GM12801 (cell line): Measurements from ENCODE around the gene ACER1.

Experiments
- TF ChIP-seq, protein P1 (sequence below): IDR thresholded peaks from one replicate; pipeline ENCODE4 v1.5.1; 2011; ENCODE audit warnings: control low read depth; ENCODE audit not compliant: insufficient read length; ENCODE audit errors: extremely low read depth

ACER1 gene

DNA sequence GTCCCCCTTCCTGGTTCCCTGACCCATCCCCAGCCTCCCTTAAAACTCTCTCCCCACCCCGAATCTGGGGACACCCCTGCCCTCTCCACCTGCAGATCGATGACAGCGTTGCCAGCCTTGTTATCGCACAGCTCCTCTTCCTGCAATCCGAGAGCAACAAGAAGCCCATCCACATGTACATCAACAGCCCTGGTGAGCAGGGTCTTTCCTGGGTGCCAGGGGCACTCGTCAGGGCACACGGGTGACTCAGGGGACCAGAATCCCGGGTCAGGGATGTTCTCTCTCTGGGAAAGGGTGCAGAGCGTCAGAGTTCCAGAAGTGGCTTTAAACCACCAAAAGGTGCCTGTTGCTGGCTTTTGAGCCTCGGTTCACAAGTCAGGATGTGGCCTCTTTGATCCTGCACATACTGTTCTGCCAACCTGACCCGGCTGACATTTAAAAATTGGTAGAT, 29.0 kb upstream of the ACER1 start:
- TF ChIP-seq, protein P1, sequence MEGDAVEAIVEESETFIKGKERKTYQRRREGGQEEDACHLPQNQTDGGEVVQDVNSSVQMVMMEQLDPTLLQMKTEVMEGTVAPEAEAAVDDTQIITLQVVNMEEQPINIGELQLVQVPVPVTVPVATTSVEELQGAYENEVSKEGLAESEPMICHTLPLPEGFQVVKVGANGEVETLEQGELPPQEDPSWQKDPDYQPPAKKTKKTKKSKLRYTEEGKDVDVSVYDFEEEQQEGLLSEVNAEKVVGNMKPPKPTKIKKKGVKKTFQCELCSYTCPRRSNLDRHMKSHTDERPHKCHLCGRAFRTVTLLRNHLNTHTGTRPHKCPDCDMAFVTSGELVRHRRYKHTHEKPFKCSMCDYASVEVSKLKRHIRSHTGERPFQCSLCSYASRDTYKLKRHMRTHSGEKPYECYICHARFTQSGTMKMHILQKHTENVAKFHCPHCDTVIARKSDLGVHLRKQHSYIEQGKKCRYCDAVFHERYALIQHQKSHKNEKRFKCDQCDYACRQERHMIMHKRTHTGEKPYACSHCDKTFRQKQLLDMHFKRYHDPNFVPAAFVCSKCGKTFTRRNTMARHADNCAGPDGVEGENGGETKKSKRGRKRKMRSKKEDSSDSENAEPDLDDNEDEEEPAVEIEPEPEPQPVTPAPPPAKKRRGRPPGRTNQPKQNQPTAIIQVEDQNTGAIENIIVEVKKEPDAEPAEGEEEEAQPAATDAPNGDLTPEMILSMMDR = no peak

- TF ChIP-seq, protein P1 = no peak
These were observed 28.6 kb upstream of the ACER1 start for GRCh38 chr19:6362027-6362350.

DNA sequence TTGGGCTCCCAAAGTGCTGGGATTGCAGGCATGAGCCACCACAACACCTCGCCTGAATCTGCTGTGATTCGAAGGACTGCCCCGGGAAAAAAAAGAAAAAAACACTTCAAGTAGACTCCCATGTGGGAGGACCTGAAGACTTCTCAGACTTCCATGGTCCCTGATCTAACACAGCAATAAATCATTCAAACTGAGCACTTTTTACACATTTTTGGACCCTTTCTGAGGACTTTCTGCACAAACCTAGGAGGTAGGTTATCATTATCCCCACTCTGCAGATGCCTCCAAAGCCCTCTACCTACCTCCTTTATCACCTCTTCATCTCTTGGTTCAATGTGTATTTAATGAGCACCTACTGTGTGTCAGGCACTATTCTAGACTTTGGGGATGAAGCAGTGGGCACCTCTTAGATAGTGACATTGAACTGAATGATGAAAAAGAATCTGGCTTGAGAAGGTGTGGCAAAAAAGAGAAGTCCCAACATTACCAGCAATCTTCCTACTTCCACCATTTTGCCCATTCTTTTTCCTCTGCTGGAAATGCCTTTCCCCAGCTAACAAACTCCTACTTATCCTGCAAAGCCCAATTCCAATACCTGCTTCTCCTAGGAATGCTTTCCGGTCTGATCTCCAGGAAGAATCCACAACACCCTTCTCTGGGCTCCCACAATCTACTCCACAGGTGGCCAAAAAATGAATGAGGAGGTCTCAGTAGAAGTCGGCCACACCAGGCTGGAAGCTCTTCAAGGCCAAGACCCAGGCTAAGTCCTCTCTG, 26.3 kb upstream of the ACER1 start:
- TF ChIP-seq, protein P1 = no peak

DNA sequence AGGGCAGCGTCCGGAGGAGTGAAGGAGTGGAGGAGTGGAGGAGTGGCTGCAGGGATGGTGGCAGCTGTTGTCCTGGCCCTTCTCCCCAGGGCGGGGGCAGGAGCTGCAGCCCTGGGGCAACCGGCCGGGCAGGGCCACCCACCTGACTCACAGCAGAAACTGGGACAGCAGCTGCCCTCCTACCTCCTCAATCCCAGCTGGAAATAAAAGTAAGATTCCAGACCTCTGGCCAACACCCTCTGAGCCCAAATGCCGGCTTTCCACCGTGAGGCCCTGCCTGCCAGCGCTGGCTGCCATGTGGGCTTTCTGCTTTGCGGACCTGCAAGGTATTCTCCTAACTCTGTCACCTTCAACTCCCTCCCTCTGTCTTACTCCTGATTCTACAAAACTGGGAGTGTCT, 24.6 kb upstream of the ACER1 start:
- TF ChIP-seq, protein P1 = no peak

GRCh38 chr19:6357174-6357573, 23.8 kb upstream of the ACER1 start:
- TF ChIP-seq, protein P1 = no peak

GRCh38 chr19:6354098-6354674, 20.8 kb upstream of the ACER1 start:
- TF ChIP-seq, protein P1 = no peak

GRCh38 chr19:6352381-6353165, 19.2 kb upstream of the ACER1 start:
- TF ChIP-seq, protein P1 = no peak
